Caco-2 (cell line): ENCODE measurements around the gene COMTD1. TPM values are rescaled to one million over a fixed set of nuclear protein-coding genes. Genes with fewer than 3 reads are reported as not detected.

Experiments used
- Bru-seq: library from RNA; stranded (reverse); fragments of 400-500 nt; gene quantifications from one replicate; lab custom pipeline; 2021; lab: Mats Ljungman, UMichigan
- BruChase-seq, 2 experiments: library from RNA; stranded (reverse); fragments of 400-500 nt; gene quantifications; one replicate each; lab custom pipeline; 2021; lab: Mats Ljungman, UMichigan
- BruUV-seq: library from RNA; stranded (reverse); fragments of 400-500 nt; replicated peaks from 2 replicates; lab custom pipeline; 2021; lab: Mats Ljungman, UMichigan
- CTCF ChIA-PET: fragments of 300-600 bp; sonication (Branson Sonifier 250); formaldehyde crosslinking; loops from one replicate; lab custom pipeline; 2022; ENCODE audit warnings: antibody characterized with exemption; lab: Charles Lee
- POLR2A ChIA-PET: fragments of 300-600 bp; sonication (Branson Sonifier 250); formaldehyde crosslinking; loops from one replicate; lab custom pipeline; 2022; ENCODE audit warnings: antibody characterized with exemption; lab: Charles Lee
- DNase-seq, 2 experiments: peaks; one replicate each; pipeline versions ENCODE4 v3.0.0 to v3.0.0-alpha.2; 2020 to 2022
- H3K27me3 ChIP-seq: replicated peaks from 2 replicates; pipeline ENCODE4 v1.6.0; 2011; ENCODE audit warnings: low read length; ENCODE audit not compliant: control insufficient read depth, insufficient read depth
- H3K36me3 ChIP-seq: 2 replicates; pipeline ENCODE4 v1.5.1; 2011; ENCODE audit warnings: low read length; ENCODE audit not compliant: control insufficient read depth, insufficient read depth
- H3K4me1 ChIP-seq: fragments of 250-450 bp; sonication (Bioruptor Pico); 2 replicates; pipeline ENCODE4 v1.5.1; 2020; ENCODE audit warnings: mild to moderate bottlenecking
- H3K4me3 ChIP-seq: 2 replicates; pipeline ENCODE4 v1.5.1; 2011; ENCODE audit warnings: low read depth, mild to moderate bottlenecking, control low read depth, low read length
- H3K9me3 ChIP-seq: fragments of 250-450 bp; sonication (Bioruptor Pico); 2 replicates; pipeline ENCODE4 v1.5.1; 2020; ENCODE audit warnings: mild to moderate bottlenecking, moderate library complexity
- H3K27ac Mint-ChIP-seq: one replicate; pipeline ENCODE4 v1.8.0; 2022; ENCODE audit warnings: mixed read lengths; ENCODE audit not compliant: unreplicated experiment
- H3K27me3 Mint-ChIP-seq: one replicate; pipeline ENCODE4 v1.8.0; 2022; ENCODE audit warnings: mixed read lengths; ENCODE audit not compliant: insufficient read depth, unreplicated experiment
- H3K36me3 Mint-ChIP-seq: one replicate; pipeline ENCODE4 v1.8.0; 2022; ENCODE audit warnings: mild to moderate bottlenecking, mixed read lengths; ENCODE audit not compliant: insufficient read depth, unreplicated experiment
- H3K4me1 Mint-ChIP-seq: one replicate; pipeline ENCODE4 v1.8.0; 2022; ENCODE audit warnings: low read depth, mixed read lengths; ENCODE audit not compliant: unreplicated experiment
- H3K4me3 Mint-ChIP-seq: one replicate; pipeline ENCODE4 v1.8.0; 2022; ENCODE audit warnings: mild to moderate bottlenecking, moderate library complexity, mixed read lengths; ENCODE audit not compliant: unreplicated experiment
- H3K9me3 Mint-ChIP-seq: one replicate; pipeline ENCODE4 v1.8.0; 2022; ENCODE audit warnings: mixed read lengths; ENCODE audit not compliant: unreplicated experiment
- CTCF ChIP-seq, 2 experiments: fragments of 200-600 bp in 1 of 2; IDR thresholded peaks; 1 replicate in 1 of 2; 2 replicates in 1 of 2; pipeline versions ENCODE4 v1.5.1 to v1.8.0; 2011 to 2022; ENCODE audit warnings: antibody characterized with exemption in 1 of 2, control low read depth in 1 of 2, inconsistent platforms in 1 of 2, low read depth in 1 of 2, low read length in 1 of 2, mild to moderate bottlenecking in 1 of 2, moderate library complexity in 1 of 2; ENCODE audit not compliant: insufficient read depth in 1 of 2, severe bottlenecking in 1 of 2, unreplicated experiment in 1 of 2
- intact Hi-C: fragments of 100-400 bp; cut with micrococcal nuclease; formaldehyde crosslinking; loops from one replicate; pipeline ENCODE4 v1.10.0; 2022; ENCODE audit not compliant: unreplicated experiment
- long read RNA-seq: library from polyadenylated mRNA; stranded (forward); transcript quantifications from one replicate; pipeline ENCODE4 v2.0.0, GENCODE V29; 2022
- total RNA-seq: library from RNA; stranded (reverse); gene quantifications from 2 replicates; pipeline ENCODE4 v1.2.3, GENCODE V29; 2022

Gene COMTD1
- 38.7 and 39.0 TPM in 2 replicates for total RNA-seq
- percentile 59 among the genes with signal in this experiment for Bru-seq, nascent RNA
- BruChase-seq, experiment 1, labeled RNA remaining after a 2-hour chase: percentile 59 among the genes with signal in this experiment
- percentile 72 among the genes with signal in this experiment for BruChase-seq, experiment 2, labeled RNA remaining after a 6-hour chase
- long read RNA-seq, transcript COMTD1-201 (7 exons, 976 nt): major isoform, 12 of 31 reads
- long read RNA-seq, partial matches to known transcripts: 8 of 31 reads
- long read RNA-seq, other reads (novel, unspliced or antisense): 9 of 31 reads

- Mint-ChIP-seq H3K4me3 (peak within 1 kb of the TSS; percentile 85), H3K9me3 (no peaks in the 10 kb centered on the region), H3K36me3 (peaks cover 43% of the 10 kb centered on the region), H3K4me1 (peaks cover 28% of the 10 kb centered on the region), H3K27me3 (no peaks in the 10 kb centered on the region), H3K27ac (peak within 1 kb of the TSS; percentile 43)
- TF ChIP-seq CTCF (IDR thresholded peaks at IDR 0.05; ENCODE audit: insufficient read depth in 1 of 2, low read depth in 1 of 2, low read length in 1 of 2, severe bottlenecking in 1 of 2, unreplicated experiment in 1 of 2): peak; percentile 100
- Histone ChIP-seq H3K4me1 (peaks cover 41% of the 10 kb centered on the region), H3K9me3 (no peaks in the 10 kb centered on the region), H3K4me3 (peak within 1 kb of the TSS; percentile 89), H3K27me3 (no peaks in the 10 kb centered on the region), H3K36me3 (peaks cover 9% of the 10 kb centered on the region)
- no TSS peak for BruUV-seq
- intact Hi-C loops: loop anchor here (1.0 to 10.0 kb wide), 3 partner anchors 124 to 971 kb away; partner anchors contain the start of gene SAMD8
- peak; percentile 96 to 98 for DNase-seq
- ChIA-PET POLR2A (interaction anchor here (0.7 to 3.1 kb wide), 4 partner anchors 10 to 202 kb away, joined by 4 to 32 read pairs (median 6); partner anchors contain the start of gene VDAC2), CTCF (interaction anchor here (0.6 to 3.5 kb wide), 27 partner anchors 10 to 992 kb away, joined by 3 to 108 read pairs (median 4); partner anchors contain the start of genes VDAC2 and ZNF503)
These were observed at the start of gene COMTD1 for GRCh38 chr10:75235375-75236177. COMTD1 (minus strand) TSS chr10:75235957; CDS start chr10:75235928, 29 bp downstream.

- ChIA-PET POLR2A (no interaction called here), CTCF (interaction anchor here (0.6 kb wide), 1 partner anchor 75 kb away, joined by 3 read pairs; no protein-coding TSS in a partner anchor)
- Mint-ChIP-seq H3K4me1 (peaks cover 10% of the 10 kb centered on the region), H3K9me3 (peaks cover 12% of the 10 kb centered on the region), H3K4me3 (peak overlapping the region; percentile 60), H3K36me3 (no peaks in the 10 kb centered on the region), H3K27ac (no peak overlapping the region), H3K27me3 (peaks cover 7% of the 10 kb centered on the region)
- Histone ChIP-seq H3K4me1 (peaks cover 7% of the 10 kb centered on the region; the same call in 1 of the 2 replicates), H3K36me3 (no peaks in the 10 kb centered on the region), H3K4me3 (no peak overlapping the region), H3K27me3 (no peaks in the 10 kb centered on the region), H3K9me3 (peaks cover 11% of the 10 kb centered on the region; the same call in 1 of the 2 replicates)
- no peak for DNase-seq
- no peak for TF ChIP-seq CTCF (IDR thresholded peaks at IDR 0.05; ENCODE audit: insufficient read depth in 1 of 2, low read depth in 1 of 2, low read length in 1 of 2, severe bottlenecking in 1 of 2, unreplicated experiment in 1 of 2)
- no TSS peak for BruUV-seq
- intact Hi-C loops: no loop called here
These were observed 48.1 kb upstream of the COMTD1 start for GRCh38 chr10:75283671-75284470.
